Mesendoderm (in vitro differentiated cells): ENCODE data around the gene AGAP3.

ENCODE experiments used
- DNase-seq: peaks from one replicate; pipeline ENCODE4 v3.0.0; 2013
- H2AK5ac ChIP-seq: 2 replicates; pipeline ENCODE4 v1.6.1; 2013; ENCODE audit warnings: low read length, inconsistent platforms
- H2BK120ac ChIP-seq: 2 replicates; pipeline ENCODE4 v1.6.1; 2013; ENCODE audit warnings: low read depth, mild to moderate bottlenecking, low read length, moderate library complexity, mixed read lengths
- H2BK15ac ChIP-seq: replicated peaks from 2 replicates; pipeline ENCODE4 v1.6.1; 2013; ENCODE audit warnings: low read depth, mild to moderate bottlenecking, moderate library complexity
- H2BK5ac ChIP-seq: 2 replicates; pipeline ENCODE4 v1.6.1; 2013; ENCODE audit warnings: low read length, inconsistent platforms
- H3K18ac ChIP-seq: 2 replicates; pipeline ENCODE4 v1.6.1; 2013; ENCODE audit warnings: mild to moderate bottlenecking, low read length, mixed read lengths
- H3K23ac ChIP-seq: one replicate; pipeline ENCODE4 v1.6.1; 2013; ENCODE audit warnings: low read length
- H3K27ac ChIP-seq: 2 replicates; pipeline ENCODE4 v1.5.1; 2013; ENCODE audit warnings: low read depth, mild to moderate bottlenecking, inconsistent platforms, low read length, moderate library complexity
- H3K27me3 ChIP-seq: 2 replicates; pipeline ENCODE4 v1.6.1; 2013; ENCODE audit warnings: low read length, control low read depth, mild to moderate bottlenecking, inconsistent platforms; ENCODE audit not compliant: insufficient read depth, poor library complexity
- H3K36me3 ChIP-seq: 2 replicates; pipeline ENCODE4 v1.6.1; 2013; ENCODE audit warnings: low read length, inconsistent platforms; ENCODE audit not compliant: control insufficient read depth, insufficient read depth
- H3K4ac ChIP-seq: one replicate; pipeline ENCODE4 v1.6.1; 2013; ENCODE audit warnings: low read depth, mild to moderate bottlenecking, low read length, moderate library complexity
- H3K4me1 ChIP-seq: 2 replicates; pipeline ENCODE4 v1.6.1; 2013; ENCODE audit warnings: low read depth, low read length, inconsistent platforms; ENCODE audit not compliant: control insufficient read depth
- H3K4me2 ChIP-seq: 2 replicates; pipeline ENCODE4 v1.6.1; 2013; ENCODE audit warnings: low read length
- H3K4me3 ChIP-seq: 2 replicates; pipeline ENCODE4 v1.5.1; 2013; ENCODE audit warnings: mild to moderate bottlenecking, low read length
- H3K56ac ChIP-seq: one replicate; pipeline ENCODE4 v1.6.1; 2013; ENCODE audit warnings: low read length
- H3K79me1 ChIP-seq: 2 replicates; pipeline ENCODE4 v1.6.1; 2013; ENCODE audit warnings: low read length, inconsistent platforms
- H3K79me2 ChIP-seq: 2 replicates; pipeline ENCODE4 v1.6.1; 2013; ENCODE audit warnings: mild to moderate bottlenecking, low read length; ENCODE audit not compliant: control insufficient read depth, insufficient read depth
- H3K9ac ChIP-seq: 2 replicates; pipeline ENCODE4 v1.6.1; 2013; ENCODE audit warnings: low read length, inconsistent platforms
- H4K5ac ChIP-seq: one replicate; pipeline ENCODE4 v1.6.1; 2013; ENCODE audit warnings: low read length
- H4K8ac ChIP-seq: one replicate; pipeline ENCODE4 v1.6.1; 2013; ENCODE audit warnings: low read depth, mild to moderate bottlenecking, control low read depth, low read length, moderate library complexity
- WGBS: extraction: QIAGEN DNeasy Blood & Tissue Kit; methylation state at CpG from one replicate; pipeline ENCODE4 v1.1.7; 2013; ENCODE audit warnings: low lambda C conversion rate, missing lambda C conversion rate; ENCODE audit not compliant: insufficient coverage; ENCODE audit errors: extremely low coverage; 5-methylcytosine and 5-hydroxymethylcytosine counted together

The AGAP3 gene

DNA sequence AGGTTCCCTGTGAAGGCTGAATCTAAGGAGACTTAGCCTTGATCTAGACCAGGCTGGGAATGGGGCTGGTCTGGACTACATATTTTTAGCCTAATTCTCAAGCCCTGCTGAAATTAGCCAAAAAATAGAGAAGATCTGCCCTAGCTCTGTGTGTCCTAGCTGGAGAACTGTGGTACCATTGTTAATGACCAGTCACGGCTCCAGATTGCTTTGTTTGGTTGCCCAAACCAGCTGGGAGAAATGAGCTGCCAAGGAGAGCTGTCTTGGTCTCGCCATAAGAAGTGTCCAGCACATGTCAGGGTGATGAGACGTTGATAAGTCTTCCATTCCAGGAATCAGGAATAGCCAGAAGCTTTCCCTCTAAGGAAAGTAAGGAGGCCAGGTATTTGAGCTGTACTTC, 60.5 kb downstream of the AGAP3 start:
- Histone ChIP-seq H3K27me3 (peaks cover 3% of the 10 kb centered on the region), H3K36me3 (no peaks in the 10 kb centered on the region), H3K4me3 (no peak overlapping the region), H4K5ac (no peak overlapping the region), H3K18ac (no peak overlapping the region), H3K4ac (no peak overlapping the region), H3K23ac (no peak overlapping the region), H3K56ac (no peak overlapping the region), H3K4me1 (no peaks in the 10 kb centered on the region), H2BK120ac (no peak overlapping the region), H3K27ac (no peak overlapping the region), H2BK5ac (no peak overlapping the region), H4K8ac (no peak overlapping the region), H3K79me1 (no peaks in the 10 kb centered on the region), H2BK15ac (no peak overlapping the region), H3K4me2 (no peak overlapping the region), H3K9ac (no peak overlapping the region), H2AK5ac (no peak overlapping the region), H3K79me2 (no peaks in the 10 kb centered on the region)
- no peak for DNase-seq
- WGBS: no CpG with 5 or more reads among the region's 3 CpGs

GRCh38 chr7:151148319-151149259, 62.3 kb downstream of the AGAP3 start:
- Histone ChIP-seq H2AK5ac (no peak overlapping the region), H2BK15ac (no peak overlapping the region), H3K4ac (no peak overlapping the region), H3K27ac (no peak overlapping the region), H2BK120ac (no peak overlapping the region), H3K4me1 (no peaks in the 10 kb centered on the region), H3K79me2 (no peaks in the 10 kb centered on the region), H4K8ac (no peak overlapping the region), H2BK5ac (no peak overlapping the region), H4K5ac (no peak overlapping the region), H3K18ac (no peak overlapping the region), H3K79me1 (no peaks in the 10 kb centered on the region), H3K4me3 (no peak overlapping the region), H3K4me2 (no peak overlapping the region), H3K56ac (no peak overlapping the region), H3K36me3 (no peaks in the 10 kb centered on the region), H3K9ac (no peak overlapping the region), H3K23ac (no peak overlapping the region), H3K27me3 (peaks cover 3% of the 10 kb centered on the region)
- no CpG with 5 or more reads among the region's 22 CpGs for WGBS
- no peak for DNase-seq

DNA sequence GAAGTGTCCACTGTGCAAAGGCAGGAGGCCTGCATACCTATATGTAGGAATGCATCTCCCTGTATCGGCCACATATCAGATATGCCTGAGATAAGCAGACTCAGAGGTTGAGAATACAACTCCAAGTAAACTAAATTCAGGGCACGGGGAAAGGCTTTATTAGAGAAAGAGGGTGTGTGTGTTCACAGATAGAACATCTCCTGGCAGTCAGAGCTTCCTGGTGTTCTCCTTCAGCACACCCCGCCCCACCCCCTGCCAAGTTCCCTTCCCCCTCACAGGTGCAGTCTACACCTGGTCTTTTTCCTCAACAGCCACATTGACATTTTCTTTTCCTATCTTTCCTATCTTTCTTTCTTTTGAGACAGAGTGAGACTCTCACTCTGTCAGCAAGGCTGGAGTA, 64.1 kb downstream of the AGAP3 start:
- Histone ChIP-seq H3K27ac (no peak overlapping the region), H3K27me3 (peaks cover 3% of the 10 kb centered on the region), H3K18ac (no peak overlapping the region), H2BK15ac (no peak overlapping the region), H3K79me1 (no peaks in the 10 kb centered on the region), H3K4me1 (no peaks in the 10 kb centered on the region), H3K4me2 (no peak overlapping the region), H3K56ac (no peak overlapping the region), H4K5ac (no peak overlapping the region), H4K8ac (no peak overlapping the region), H2BK5ac (no peak overlapping the region), H3K36me3 (no peaks in the 10 kb centered on the region), H3K79me2 (no peaks in the 10 kb centered on the region), H3K4me3 (no peak overlapping the region), H3K9ac (no peak overlapping the region), H3K23ac (no peak overlapping the region), H3K4ac (no peak overlapping the region), H2BK120ac (no peak overlapping the region), H2AK5ac (no peak overlapping the region)
- no CpG with 5 or more reads among the region's 3 CpGs for WGBS
- no peak for DNase-seq

DNA sequence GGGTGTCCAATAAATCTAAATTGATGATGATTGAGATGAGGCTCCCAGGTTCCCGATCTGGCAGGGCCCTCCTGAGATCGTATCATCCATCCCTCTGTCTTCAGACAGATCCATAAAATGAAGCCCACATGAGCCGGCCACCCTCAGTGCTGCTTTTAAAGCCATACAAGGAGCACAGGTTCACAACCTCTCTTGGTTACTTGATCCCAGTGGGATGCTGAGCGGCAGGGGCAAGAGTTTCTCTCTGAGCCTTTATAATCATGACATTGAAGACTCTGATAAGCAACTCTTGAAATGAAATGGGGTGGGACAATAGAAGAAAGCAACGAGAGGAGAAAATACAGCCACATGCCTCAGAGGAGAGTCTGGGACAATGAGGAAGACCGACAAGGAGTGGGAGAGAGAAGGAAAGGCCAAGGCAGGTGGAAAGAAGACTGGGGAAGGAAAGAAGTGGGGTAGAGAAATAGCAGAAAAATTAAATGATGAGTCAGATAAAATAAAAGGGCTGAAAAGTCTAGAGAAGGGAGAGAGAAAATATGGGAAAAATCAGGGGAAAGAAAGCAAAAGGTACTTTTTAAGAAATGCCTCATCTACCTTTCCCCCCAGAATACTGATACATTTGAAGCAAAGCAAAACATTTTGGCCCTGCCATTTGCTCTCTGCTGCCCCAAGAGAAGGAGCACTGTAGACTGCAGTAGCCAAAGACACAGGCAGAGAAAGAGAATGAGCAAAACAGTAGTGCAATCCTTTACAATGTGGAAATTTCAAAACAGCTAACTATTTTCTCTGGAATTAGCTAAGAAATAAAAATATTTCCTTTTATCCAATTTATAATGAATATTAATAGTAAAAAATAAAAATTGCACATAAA, 66.6 kb downstream of the AGAP3 start:
- Histone ChIP-seq H3K79me1 (no peaks in the 10 kb centered on the region), H3K56ac (no peak overlapping the region), H3K36me3 (no peaks in the 10 kb centered on the region), H3K18ac (no peak overlapping the region), H3K4me3 (no peak overlapping the region), H3K23ac (no peak overlapping the region), H2BK5ac (no peak overlapping the region), H4K8ac (no peak overlapping the region), H3K4me2 (no peak overlapping the region), H2BK15ac (no peak overlapping the region), H2AK5ac (no peak overlapping the region), H2BK120ac (no peak overlapping the region), H3K27me3 (peaks cover 3% of the 10 kb centered on the region), H3K4ac (no peak overlapping the region), H3K79me2 (no peaks in the 10 kb centered on the region), H4K5ac (no peak overlapping the region), H3K27ac (no peak overlapping the region), H3K9ac (no peak overlapping the region), H3K4me1 (no peaks in the 10 kb centered on the region)
- no CpG with 5 or more reads among the region's 6 CpGs for WGBS
- no peak for DNase-seq

GRCh38 chr7:151157645-151158329, 71.5 kb downstream of the AGAP3 start:
- no peak for DNase-seq
- no peak overlapping the region for H2BK5ac ChIP-seq
- H3K9ac ChIP-seq: no peak overlapping the region
- H3K18ac ChIP-seq: no peak overlapping the region
- H3K4me1 ChIP-seq: no peaks in the 10 kb centered on the region
- H3K4me2 ChIP-seq: no peak overlapping the region
- no peaks in the 10 kb centered on the region for H3K79me2 ChIP-seq
- H3K4ac ChIP-seq: no peak overlapping the region
- no peak overlapping the region for H3K4me3 ChIP-seq
- no CpG with 5 or more reads among the region's 7 CpGs for WGBS
- no peak overlapping the region for H3K27ac ChIP-seq
- H2BK15ac ChIP-seq: no peak overlapping the region
- no peak overlapping the region for H3K56ac ChIP-seq
- H3K27me3 ChIP-seq: no peaks in the 10 kb centered on the region
- H3K79me1 ChIP-seq: no peaks in the 10 kb centered on the region
- no peaks in the 10 kb centered on the region for H3K36me3 ChIP-seq
- H2AK5ac ChIP-seq: no peak overlapping the region
- no peak overlapping the region for H2BK120ac ChIP-seq
- no peak overlapping the region for H4K5ac ChIP-seq
- no peak overlapping the region for H3K23ac ChIP-seq
- H4K8ac ChIP-seq: no peak overlapping the region
